SKM-1 treated with dmso at 0.1 percent for 144 hours (cell line): ENCODE data around the gene TMEM144.
A peak's percentile ranks its signal among the peaks of the same experiment; 100 is the strongest.

Experiments
- DNase-seq: peaks from one replicate; lab custom pipeline; 2025; ENCODE audit not compliant: unreplicated experiment; lab: John Stamatoyannopoulos, UW

The TMEM144 gene

DNA sequence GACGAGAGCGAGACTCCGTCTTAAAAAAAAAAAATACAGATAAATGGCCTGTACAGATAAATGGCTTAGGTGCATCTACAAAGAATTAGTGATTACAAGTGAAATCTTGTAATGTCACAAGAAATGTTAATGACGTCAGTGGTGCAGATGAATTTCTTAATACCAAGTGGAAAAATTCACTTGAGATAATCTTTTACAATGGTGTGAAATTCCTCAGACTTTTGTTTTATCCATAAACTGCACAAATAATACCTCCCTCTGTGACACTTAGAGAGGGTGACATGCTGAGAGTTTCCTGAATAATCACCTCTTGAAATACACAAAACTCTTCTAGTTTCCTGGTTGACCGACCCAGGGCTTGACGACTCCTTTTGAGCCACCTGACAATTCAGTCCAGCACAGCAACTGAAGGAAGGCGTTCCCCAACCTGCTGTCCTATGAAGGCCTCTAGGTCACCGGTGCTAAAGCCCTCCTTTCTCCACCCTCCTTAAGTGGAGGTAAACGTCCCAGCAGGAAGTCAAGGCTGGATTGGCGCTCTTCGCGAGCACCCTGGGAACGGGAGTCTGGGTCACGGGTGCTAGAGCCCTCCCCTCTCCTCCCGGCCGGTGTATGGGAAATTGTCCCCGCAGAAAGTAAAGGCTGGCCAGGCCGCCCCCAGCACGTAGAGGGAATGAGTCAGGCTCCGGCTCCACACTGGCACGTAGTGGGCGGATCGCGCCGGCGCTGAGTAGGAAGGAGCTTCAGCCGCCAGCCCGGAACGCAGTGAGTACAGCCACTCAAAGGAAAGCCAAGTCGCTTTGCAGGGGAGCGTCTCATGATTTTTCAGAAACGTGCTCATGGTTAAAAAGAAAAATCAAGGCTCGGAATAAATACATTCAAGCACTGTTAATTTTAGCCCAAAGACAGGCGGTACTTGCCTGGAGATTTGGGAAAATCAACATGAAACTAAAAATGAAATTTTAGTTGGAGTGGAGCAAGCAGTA, at the start of gene TMEM144:
Gene TMEM144 (plus strand): TSS at position 662 of the 983 bp plus-strand sequence. CDS start 2,182 bp downstream, outside the sequence.
- peak; percentile 79 for DNase-seq

DNA sequence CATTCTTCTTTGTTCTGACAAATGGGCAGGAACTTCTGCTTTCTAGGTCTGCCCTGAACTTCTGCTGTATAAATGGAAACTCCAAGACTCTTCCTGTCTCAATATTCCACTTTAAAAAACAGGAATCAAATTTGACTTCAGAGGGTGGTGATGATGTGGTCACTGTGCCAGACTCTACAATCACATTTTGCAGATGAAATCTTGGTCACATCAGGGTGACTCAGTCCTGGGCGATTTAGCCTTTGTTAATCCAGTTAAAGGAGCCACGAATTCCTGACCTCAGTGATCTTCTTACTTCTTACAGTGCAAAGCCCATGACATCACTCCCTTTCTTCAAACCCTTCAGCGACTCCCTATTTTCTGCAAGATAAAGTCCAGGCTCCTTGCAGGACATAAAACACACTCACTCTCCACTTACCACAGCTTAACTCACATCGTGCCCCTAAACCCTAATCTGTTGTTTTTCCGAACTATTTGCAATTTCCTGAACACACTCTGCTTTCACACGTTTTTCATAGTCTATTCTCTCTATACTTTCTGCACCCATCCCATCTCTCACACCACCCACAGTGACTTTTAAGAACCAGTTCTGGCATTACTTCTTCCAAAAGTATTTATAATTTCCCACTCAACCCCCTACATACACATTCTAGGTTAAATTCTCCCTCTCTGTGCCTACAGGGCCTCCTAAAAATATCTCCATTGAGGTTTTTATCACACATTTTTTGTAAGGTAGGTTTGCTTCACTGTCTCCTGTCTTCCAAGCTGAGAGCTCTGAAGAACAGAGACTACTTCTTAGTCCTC, 48.5 kb upstream of the TMEM144 start:
- DNase-seq, result peak; percentile 62

DNA sequence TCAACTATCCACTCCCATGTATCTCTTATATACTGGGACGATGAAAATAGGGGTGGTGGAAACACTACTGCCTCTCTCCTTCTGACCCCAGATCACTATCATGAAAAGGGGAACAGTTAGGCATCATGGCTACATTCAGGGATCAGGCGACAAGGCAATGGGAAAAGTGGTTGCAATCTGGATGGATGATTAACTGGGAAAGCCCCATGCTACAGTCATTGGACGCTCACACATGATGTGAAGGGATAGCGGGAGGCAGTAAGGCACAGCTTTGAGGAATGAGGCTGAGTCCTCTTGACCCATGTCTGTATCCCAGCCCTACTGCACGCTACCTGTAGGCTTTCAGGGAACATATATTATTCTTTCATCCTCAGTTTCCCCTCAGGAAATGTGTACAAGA, 47.7 kb upstream of the TMEM144 start:
- no peak for DNase-seq

DNA sequence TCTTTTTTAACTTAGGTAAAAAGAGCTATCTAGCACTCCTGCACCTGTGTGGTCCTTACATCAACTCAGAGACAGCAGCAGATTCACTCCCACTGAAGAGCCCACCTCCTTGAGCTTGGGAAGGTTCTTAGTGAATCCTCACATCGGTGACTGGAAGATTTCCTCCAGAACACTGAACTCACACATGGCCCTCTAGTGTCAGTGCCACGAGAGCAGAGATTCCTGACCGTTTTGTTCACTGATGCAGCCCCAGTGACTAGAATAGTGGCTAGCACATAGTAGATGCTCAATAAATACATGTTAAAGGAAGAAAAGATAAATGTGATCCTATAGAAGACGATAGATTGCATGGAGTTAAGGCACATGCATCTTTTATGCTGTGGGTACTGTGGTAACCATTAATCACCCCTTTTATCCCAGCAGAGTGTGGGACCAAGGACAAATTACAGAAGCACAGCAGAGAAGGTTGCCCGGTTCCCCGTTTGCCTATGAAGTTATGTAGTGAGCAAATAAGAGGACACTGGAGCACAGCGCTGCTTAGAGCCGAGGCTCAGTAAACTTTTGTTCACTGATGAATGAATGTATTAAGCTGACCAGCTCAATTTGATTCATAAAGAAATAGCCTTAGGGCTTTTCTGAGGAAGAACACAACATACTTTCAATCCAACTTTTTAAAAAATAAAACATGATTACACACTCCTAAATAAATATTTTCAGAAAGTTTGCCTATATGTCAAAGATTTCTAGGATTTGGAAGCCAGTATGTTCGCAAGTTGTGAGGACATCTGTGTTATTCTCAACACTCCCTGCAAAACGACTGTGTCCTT, 46.1 kb upstream of the TMEM144 start:
- DNase-seq, result no peak

DNA sequence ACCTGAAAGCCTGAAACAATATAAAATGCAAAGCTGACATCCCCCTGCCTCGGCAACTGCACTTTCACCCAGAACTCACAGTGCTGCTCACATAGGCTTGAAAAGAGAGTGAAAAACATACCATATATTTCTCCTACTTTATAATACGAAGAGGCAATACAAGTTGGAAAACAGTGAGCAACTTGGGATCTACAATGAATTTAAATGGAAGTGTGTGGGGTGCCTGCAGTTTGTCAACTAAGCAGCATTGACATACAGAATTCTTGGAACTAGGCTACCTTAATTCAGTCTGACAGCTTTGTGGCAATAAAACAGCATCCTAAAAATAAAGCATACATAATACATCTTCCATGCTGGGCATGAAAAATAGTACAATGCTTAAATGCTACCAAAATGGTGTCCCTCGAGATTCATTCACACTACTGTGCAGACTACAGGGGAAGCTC, 45.5 kb upstream of the TMEM144 start:
- DNase-seq, result no peak

DNA sequence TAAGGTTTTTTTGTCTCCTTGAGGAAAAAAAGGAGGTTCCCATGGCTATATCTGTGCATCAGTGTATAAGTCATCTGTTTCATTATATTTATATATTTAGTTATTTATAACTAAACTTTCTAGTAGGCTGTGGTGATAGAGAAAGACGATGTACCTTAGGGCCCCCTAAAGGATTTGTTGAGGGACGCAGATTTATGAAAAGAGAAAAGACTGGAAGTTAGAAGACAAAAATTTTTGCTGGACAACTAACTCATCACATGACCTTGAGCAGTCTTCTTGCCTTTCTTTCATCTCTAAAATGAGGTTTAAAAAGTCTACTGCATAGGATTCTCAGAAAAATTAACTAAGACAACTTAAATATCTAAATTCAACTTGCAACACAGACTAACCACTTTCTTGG, 43.6 kb upstream of the TMEM144 start:
- DNase-seq, result no peak

DNA sequence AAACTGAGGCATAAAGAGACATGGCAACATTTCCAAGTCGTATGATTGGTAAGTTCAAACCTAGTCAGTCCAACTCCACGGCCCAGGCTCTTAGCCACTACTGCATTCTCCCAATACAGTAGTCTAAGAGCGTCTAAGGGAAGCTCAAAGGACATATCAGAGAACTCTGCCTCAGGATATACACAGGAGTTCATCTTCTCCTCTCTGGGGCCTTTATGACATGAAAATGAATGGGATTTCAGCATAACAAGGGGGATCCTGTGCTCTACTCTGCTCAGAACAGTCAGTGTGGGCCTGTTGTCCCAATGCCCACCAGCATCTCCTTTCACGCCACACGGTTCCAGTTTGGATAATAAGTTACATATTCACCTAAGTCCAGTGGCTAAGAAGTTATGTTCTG, 41.7 kb upstream of the TMEM144 start:
- no peak for DNase-seq

DNA sequence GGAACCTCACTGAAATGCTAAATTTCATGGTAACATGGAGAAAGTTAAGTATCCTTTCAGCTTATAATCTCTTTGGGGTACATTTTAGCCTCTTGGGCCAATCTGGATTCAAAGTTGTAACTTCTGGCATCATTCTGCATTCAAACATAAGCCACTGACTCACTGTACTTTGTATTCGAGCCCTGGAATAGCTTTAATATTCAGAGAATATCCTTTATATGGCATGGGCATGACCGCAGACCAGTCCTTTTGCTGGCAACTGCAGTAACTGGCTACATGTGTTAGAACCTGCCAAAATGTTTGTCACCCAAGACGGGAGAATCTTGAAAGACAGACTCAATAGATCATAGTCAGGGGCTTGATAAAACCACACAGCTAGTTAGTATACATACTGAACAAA, 40.8 kb upstream of the TMEM144 start:
- no peak for DNase-seq

DNA sequence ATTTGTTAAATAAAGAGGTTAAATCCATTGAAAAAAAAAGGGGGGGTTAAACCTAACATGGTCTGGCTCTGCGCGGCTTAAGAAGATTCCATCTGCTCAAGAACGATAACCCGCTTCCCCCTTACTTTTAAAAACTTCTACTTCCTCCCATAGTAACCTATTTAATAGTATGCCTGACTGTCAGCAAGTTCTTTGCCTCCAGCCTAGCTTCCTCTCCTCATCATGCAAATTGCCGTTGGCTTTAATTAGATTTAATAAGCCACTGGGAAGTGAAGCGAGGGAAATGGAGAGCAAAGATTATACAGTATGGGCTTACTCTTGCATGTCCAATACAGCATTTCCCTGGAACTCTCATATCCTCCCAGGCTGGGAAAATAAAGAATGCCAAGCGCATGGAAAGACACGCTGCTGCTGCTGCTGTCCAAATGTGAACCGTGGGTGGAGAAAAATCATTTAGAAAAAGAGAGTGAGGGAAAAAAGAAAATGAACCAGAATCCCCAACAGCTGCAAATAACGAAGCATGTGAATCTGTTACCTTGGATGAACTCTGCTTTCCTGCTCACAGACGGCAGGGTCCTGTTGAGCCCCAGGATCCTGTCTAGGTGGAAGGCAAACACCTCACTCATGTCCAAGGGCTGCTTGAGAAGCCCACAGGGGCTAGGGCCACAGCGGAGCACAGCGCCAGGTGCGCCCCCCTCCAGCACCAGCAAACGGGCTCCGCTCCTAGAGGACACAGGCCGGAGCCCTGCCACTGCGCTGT, 40.2 kb upstream of the TMEM144 start:
- DNase-seq, result no peak

DNA sequence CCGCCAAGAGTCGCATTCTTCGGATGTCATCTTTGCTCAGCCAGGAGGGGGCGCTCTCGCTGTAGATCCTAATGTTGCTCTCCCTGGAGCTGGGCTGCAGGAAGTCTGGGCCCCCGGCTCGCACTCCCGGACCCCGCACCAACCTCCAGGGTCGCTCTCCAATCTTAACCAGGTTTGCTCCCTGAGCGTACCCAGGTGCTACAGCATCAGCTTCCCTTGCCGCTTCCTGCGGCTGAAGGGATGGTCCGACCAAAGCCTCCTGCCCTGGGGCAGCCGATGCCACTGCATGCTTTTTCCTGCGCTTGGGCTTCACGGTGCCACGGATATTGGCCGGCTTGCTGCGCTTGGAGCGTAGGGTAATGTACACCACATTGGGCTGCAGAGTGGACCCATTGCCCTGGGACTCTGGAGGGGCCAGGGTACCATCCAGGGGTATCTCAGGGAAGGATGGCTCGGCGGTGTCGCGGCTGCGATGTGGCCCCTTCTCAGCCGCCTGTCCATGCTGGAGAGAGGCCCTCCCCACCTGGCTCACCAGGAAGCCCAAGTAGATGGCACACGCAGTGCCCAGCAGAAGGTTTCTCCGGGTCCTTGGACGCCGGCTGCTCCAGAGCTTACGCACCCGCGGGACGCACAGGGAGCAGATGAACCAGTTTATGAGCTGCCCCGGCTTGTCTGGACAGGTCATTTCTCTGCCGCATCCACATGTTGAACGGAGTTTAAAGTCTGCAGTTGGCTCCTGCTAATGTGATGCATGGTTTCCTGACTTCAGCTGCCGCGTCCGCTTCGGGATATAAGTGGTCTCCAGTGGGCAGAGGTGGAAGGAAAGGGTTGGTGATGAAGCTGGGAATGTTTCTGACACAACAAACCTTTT, 39.4 kb upstream of the TMEM144 start:
- no peak for DNase-seq

DNA sequence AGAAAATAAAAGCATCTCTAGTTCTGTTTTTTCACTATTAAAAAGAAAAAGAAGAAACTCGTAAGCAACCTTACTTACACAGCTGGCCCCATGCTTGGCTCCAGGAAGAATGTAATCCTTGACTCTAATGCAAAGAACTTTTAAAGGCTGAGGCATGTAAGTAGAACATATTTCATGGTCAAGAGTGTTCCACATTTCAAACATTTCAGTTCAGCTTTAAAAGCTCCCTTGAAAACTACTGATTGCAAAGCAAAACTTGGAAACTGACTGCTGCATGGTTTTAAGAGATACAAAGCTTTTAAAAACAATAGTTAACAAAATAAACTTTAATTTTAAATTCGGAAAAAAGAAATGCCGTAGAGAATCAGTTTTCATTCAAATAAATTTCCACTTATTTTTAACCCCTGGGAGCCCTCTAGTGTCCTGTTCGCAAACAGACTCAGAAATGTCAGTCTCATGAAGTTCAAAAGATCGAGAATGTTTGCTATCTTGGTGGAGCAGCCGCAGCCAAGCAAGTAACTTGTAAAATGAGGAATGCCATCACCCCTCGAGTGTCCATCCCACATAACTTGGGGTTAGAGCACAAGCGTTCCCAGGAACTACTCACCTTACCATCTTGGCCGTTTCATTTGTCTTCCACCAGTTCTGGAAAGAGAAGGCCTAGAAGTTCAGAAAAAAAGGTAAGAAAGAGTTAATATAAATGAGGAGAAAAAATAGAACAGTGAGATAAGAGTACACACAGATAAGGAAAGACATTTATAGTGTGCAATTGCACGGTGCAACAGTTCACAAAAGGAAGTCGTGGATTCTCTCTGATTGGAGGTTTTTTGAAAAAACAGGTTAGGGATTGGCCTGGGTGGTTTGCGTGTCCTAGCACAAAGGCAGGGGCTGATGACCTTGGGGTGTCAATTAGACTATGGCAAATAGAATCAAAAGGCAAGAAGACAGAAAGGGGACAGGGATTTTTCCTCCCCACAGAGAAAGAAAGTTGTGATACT, 37.7 kb upstream of the TMEM144 start, which contains the start of gene GASK1B:
Gene GASK1B (minus strand): TSS at position 765 of the 998 bp plus-strand sequence. CDS start 1,650 bp downstream, outside the sequence.
- peak; percentile 27 for DNase-seq

DNA sequence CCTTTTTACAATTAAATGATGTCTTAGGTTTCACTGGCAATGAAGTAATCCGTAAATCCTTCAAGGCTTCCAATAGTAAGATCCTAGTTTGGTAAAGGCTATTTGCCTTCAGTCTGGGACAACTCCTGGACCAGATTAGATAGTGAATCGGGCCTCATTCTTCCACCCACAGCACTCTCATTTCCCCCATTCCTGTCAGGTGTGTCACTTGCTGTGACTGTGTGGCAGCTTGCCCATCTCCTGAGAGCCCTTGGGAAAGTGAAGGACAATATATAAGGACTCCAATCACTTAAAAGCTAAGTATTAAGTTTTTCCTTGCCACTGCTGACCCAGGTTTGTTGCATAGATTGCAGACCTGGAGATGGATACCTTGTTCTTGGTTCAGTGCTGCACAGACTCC, 34.2 kb upstream of the TMEM144 start:
- DNase-seq, result no peak

DNA sequence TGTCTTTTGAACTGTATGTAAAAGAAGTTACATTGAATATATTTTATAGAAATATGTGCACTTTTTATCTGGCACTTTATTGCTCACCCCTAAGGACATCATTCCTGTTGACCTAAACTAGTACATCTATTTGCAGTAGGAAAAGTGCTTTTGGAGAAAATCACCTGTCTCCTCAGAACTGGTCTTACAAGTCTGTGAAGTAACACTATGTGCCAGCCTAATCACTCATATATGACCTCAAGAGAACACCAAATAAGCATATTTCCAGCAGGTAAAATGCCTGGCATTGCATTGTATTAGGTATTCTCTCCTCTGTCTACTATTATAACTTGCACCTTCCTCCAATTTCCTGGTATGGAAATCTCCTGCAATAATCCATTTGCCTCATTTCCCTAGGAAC, 33.5 kb upstream of the TMEM144 start:
- no peak for DNase-seq

DNA sequence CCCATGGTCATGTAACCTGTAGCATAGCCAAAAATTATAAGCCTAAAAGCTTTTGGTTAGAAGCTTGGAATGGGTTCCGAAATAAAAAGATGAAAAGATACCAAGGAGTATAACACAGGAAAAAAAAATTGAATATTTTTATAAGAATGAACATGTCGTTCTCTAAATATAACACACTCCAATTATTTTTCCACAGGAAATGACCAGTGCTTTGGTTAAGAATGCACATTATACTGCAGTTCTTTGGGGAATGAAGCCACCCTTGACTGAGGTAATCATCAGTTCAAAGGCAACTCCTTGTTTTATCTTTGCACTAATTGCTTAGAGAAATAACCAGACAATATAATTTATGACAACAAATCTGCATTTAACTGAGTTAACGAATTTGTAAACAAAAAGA, 30.8 kb upstream of the TMEM144 start:
- no peak for DNase-seq

DNA sequence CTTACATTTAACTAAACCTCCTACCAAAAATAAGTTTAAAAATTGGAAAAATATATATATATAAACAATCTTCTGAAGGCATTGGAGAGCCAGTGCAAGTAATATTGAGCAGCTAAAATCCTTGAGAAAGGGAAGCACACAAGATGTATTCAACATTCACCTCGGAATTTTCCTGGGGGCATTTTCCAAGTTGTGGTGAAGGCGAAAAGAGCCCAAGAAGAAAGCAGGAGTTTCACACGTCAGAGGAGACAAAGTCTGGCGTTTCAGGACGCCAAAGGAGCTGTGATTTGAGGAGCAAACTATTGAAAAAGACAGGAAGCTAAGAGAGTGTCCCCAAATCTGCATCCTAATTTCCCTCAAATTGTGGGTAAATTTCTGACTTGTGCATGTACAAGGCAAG, 28.4 kb upstream of the TMEM144 start:
- no peak for DNase-seq

DNA sequence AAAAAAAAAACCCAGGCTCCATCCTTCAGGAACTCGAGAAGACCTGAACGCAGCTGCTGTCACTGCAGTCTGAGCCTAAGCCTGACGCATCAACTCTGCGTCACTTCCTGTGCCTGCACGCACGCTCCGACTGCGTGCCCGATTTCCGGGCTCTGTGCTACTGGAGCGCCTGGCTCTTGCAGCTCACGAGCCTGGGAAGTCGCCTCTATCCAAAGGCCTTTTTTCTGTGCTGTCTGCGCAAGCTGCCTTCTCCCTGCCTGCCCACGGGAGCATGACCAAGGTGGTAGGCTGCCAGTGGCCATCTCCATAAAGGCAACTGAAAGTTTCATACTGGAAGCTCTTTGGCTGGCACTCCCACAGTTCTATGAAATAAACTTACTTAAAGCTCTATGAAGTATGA, 27.6 kb upstream of the TMEM144 start:
- no peak for DNase-seq

DNA sequence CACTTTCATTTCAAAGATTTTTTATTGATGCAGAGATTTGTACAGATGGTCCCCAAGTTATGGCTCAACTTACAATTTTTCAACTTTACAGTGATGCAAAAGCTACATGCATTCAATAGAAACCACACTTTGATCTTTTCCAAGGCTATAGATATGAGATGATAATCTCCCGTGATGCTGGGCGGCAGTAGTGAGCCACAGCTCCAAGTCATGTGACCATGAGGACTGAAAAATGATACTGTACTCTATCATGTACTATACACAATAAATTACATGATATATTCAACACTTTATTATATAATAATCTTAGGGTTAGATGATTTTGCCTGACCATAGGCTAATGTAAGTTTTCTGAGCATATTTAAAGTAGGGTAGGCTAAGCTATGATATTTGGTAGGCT, 23.5 kb upstream of the TMEM144 start:
- no peak for DNase-seq

DNA sequence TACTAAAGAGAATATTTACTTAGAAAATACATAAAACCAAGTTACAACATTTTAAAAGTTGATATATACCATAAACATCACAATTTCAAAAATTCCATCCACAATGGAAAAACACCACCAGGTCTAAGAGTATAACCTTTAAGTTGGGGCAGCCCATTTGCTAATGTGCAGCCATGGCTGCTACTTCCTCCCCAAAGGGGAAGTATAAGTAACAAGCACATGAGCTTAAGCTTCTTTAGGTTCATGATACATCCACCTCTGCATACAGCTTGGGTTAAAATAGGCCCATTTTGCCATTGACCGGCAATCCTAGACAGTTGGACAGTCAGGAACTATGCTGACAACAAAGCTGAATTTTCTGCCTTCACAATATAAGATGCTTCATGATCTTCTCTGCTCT, 20.9 kb upstream of the TMEM144 start:
- DNase-seq, result no peak
